ENCODE data around the gene MEIS3. TPM values are rescaled to one million over a fixed set of nuclear protein-coding genes. Genes with fewer than 3 reads are reported as not detected.

The MEIS3 gene
- total and polyA plus RNA-seq, 9 of the 15 experiments (the other 6 are each of a cell fraction or from before 2014, with no cell fraction given): 0.06 to 0.80 (median 0.25) TPM; not detected in 1

DNA sequence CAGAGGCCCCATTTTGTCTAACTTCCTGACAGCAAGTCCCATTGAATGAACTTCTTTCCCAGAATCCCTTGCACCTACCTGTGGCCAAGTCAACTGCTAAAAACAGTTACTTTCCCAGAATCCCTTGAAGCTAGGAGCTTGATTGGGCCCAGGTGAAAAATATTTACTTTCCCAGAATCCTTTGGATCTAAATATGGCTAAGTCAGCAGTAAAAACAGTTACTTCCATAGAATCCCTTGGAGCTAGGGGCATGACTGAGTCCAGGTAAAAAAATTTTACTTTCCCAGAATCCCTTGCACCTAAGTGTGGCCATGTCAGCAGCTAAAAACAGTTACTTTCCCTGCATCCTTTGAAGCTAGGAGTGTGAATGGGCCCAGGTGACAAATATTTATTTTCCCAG is 13.2 kb upstream of the MEIS3 start:
- H3K4me3 ChIP-seq: no peak overlapping the region
- no peaks in the 10 kb centered on the region for H3K9me1 ChIP-seq (ENCODE audit: control insufficient read depth, insufficient read depth, low read length)
- no peak for ATAC-seq
- no peaks in the 10 kb centered on the region for H3K9me3 ChIP-seq (replicated peaks; ENCODE audit: control insufficient read depth, insufficient read depth, low read depth, low read length)
- DNase-seq (ENCODE audit: extremely low read depth in 1 of 4, low spot score in 3 of 4): no peak
- in situ Hi-C loops (cut with MboI): no loop called here
- no peak overlapping the region for H2AFZ ChIP-seq (ENCODE audit: low read depth, low read length)
- no peak overlapping the region for H3K27ac ChIP-seq (ENCODE audit: extremely low read depth, low read depth, low read length)
- H3K4me2 ChIP-seq (ENCODE audit: insufficient read depth, low read length): no peak overlapping the region
- BruUV-seq (replicated peaks): no TSS peak
- intact Hi-C loops (cut with micrococcal nuclease): no loop called here
- CTCF ChIA-PET (ENCODE audit: low intra/inter-chr PET ratio): no interaction called here
- peaks cover 15% of the 10 kb centered on the region; the same call in 1 of the 2 replicates for H4K20me1 ChIP-seq (replicated peaks; ENCODE audit: control insufficient read depth, insufficient read depth, low read length)
- no peak for FAIRE-seq
- POLR2A ChIA-PET: interaction anchor here (0.7 to 1.6 kb wide), 5 partner anchors 14 to 276 kb away, joined by 3 to 6 read pairs (median 3); no protein-coding TSS in a partner anchor
- no peak overlapping the region for H3K9ac ChIP-seq (ENCODE audit: insufficient read depth in 1 of 2, low read depth in 2 of 2, low read length in 2 of 2)
- H3K4me1 ChIP-seq (replicated peaks in 1 of 2; ENCODE audit: control insufficient read depth in 2 of 2, insufficient read depth in 2 of 2, low read length in 2 of 2): peaks cover 8 to 33% of the 10 kb centered on the region in 2 experiments; a peak in 3 of 5 replicates
- peaks cover 0 to 13% of the 10 kb centered on the region in 2 experiments; a peak in 1 of 5 replicates for H3K27me3 ChIP-seq (ENCODE audit: control insufficient read depth in 2 of 2, insufficient read depth in 2 of 2, low read length in 2 of 2)
- no peaks in the 10 kb centered on the region for H3K36me3 ChIP-seq (ENCODE audit: control insufficient read depth, insufficient read depth, low read length)
- H3K79me2 ChIP-seq (ENCODE audit: control insufficient read depth, insufficient read depth, low read length): no peaks in the 10 kb centered on the region
- TF ChIP-seq MAFF (IDR thresholded peaks at IDR 0.05; ENCODE audit: low read length) (peak; percentile 36; the same call in 1 of the 2 replicates), MEF2D (tag; conservative IDR thresholded peaks at IDR 0.05; ENCODE audit: low read depth) (no peak), SRSF3 (IDR thresholded peaks at IDR 0.05; ENCODE audit: insufficient read depth, low read length) (no peak), MCM5 (IDR thresholded peaks at IDR 0.05; ENCODE audit: low read depth) (no peak), KAT7 (CRISPR knock-in tag; IDR thresholded peaks at IDR 0.05; ENCODE audit: borderline replicate concordance) (no peak), YY1 (IDR thresholded peaks at IDR 0.05; ENCODE audit: borderline replicate concordance in 1 of 3, control insufficient read depth in 1 of 3, extremely low read depth in 1 of 3, insufficient read depth in 3 of 3, insufficient read length in 1 of 3, insufficient replicate concordance in 2 of 3, low read depth in 1 of 3, low read length in 2 of 3) (no peak), DDX20 (tag; IDR thresholded peaks at IDR 0.05; ENCODE audit: low read depth) (no peak), ZNF408 (CRISPR knock-in tag; IDR thresholded peaks at IDR 0.05; ENCODE audit: low read depth) (no peak), MCM3 (IDR thresholded peaks at IDR 0.05) (no peak), TEAD2 (tag; IDR thresholded peaks at IDR 0.05) (no peak), ZNF316 (IDR thresholded peaks at IDR 0.05) (peak; percentile 72), ZNF778 (CRISPR knock-in tag; IDR thresholded peaks at IDR 0.05) (no peak), C11orf30 (IDR thresholded peaks at IDR 0.05; ENCODE audit: low read depth) (peak; percentile 61; the same call in 1 of the 2 replicates), BRCA1 (IDR thresholded peaks at IDR 0.05) (no peak), BRCA1 (CRISPR knock-in tag; IDR thresholded peaks at IDR 0.05) (no peak), LCOR (CRISPR knock-in tag; IDR thresholded peaks at IDR 0.05) (no peak), ASH1L (IDR thresholded peaks at IDR 0.05; ENCODE audit: borderline replicate concordance, low read depth, partially characterized antibody) (no peak), SUPT5H (IDR thresholded peaks at IDR 0.05) (no peak), TAF15 (IDR thresholded peaks at IDR 0.05; ENCODE audit: low read depth, low read length) (no peak), MAFG (tag; conservative IDR thresholded peaks at IDR 0.05) (0 out of 2 replicates have a peak, but pooled peaks have one; percentile 5)
- TF ChIP-seq, protein P1, sequence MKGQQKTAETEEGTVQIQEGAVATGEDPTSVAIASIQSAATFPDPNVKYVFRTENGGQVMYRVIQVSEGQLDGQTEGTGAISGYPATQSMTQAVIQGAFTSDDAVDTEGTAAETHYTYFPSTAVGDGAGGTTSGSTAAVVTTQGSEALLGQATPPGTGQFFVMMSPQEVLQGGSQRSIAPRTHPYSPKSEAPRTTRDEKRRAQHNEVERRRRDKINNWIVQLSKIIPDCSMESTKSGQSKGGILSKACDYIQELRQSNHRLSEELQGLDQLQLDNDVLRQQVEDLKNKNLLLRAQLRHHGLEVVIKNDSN (CRISPR knock-in tag; IDR thresholded peaks at IDR 0.05): no peak
- TF ChIP-seq, protein P2, sequence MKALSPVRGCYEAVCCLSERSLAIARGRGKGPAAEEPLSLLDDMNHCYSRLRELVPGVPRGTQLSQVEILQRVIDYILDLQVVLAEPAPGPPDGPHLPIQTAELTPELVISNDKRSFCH (CRISPR knock-in tag; IDR thresholded peaks at IDR 0.05): no peak
- TF ChIP-seq, protein P2 (tag; IDR thresholded peaks at IDR 0.05): no peak
